H1 (cell line): ENCODE measurements around the gene EDN1. TPM values are rescaled to one million over a fixed set of nuclear protein-coding genes. Genes with fewer than 3 reads are reported as not detected.

Experiments used
- CHD1 ChIP-seq: IDR thresholded peaks from 2 replicates; pipeline ENCODE4 v1.6.1; 2012; ENCODE audit warnings: low read depth, low read length, improper control_type of control experiment
- CHD7 ChIP-seq: fragments of 300-600 bp; sonication (generic); IDR thresholded peaks from 2 replicates; pipeline ENCODE4 v1.7.1; 2012; ENCODE audit warnings: low read length, moderate library complexity, mild to moderate bottlenecking, inconsistent platforms; ENCODE audit not compliant: insufficient replicate concordance
- FOSL1 ChIP-seq: IDR thresholded peaks from 2 replicates; pipeline ENCODE4 v1.6.1; 2011; ENCODE audit warnings: mild to moderate bottlenecking, low read depth, low read length, moderate library complexity; ENCODE audit not compliant: insufficient read depth
- RBBP5 ChIP-seq: IDR thresholded peaks from 2 replicates; pipeline ENCODE4 v1.7.1; 2012; ENCODE audit warnings: low read depth, mild to moderate bottlenecking, inconsistent platforms, low read length, moderate library complexity, borderline replicate concordance
- SIX5 ChIP-seq: IDR thresholded peaks from 2 replicates; pipeline ENCODE4 v1.6.1; 2011; ENCODE audit warnings: mild to moderate bottlenecking, low read depth, low read length
- SP1 ChIP-seq: IDR thresholded peaks from 2 replicates; pipeline ENCODE4 v1.6.1; 2011; ENCODE audit warnings: low read depth, low read length
- SP2 ChIP-seq: IDR thresholded peaks from 2 replicates; pipeline ENCODE4 v1.6.1; 2012; ENCODE audit warnings: mild to moderate bottlenecking, low read length, inconsistent platforms
- TEAD4 ChIP-seq: IDR thresholded peaks from 2 replicates; pipeline ENCODE4 v1.6.1; 2012; ENCODE audit warnings: low read depth, low read length, inconsistent platforms, mixed read lengths
- YY1 ChIP-seq: IDR thresholded peaks from 2 replicates; pipeline ENCODE4 v1.6.1; 2011; ENCODE audit warnings: low read depth, mild to moderate bottlenecking, low read length
- polyA plus RNA-seq, 7 experiments: library from polyadenylated mRNA; depleted of rRNA in 3 of 7; stranded (reverse) in 5 of 7; unstranded in 2 of 7; fragments of >200 nt in 5 of 7; fragments of 200-250 nt in 2 of 7; gene quantifications; 1 replicate in 5 of 7; 2 replicates in 1 of 7; 4 replicates in 1 of 7; pipeline versions ENCODE4 v1.2.1 to v1.2.3, GENCODE V29; 2011 to 2013; ENCODE audit warnings: missing spikeins in 2 of 7, mixed read lengths in 2 of 7
- total RNA-seq: library from RNA; stranded (reverse); fragmentation: NEBNext Ultra II Directional; extraction: Animal tissue kit (Norgen Biotek cat#: 25700); gene quantifications from 2 replicates; pipeline ENCODE4 v1.2.1, GENCODE V29; 2021

The EDN1 gene
- total and polyA plus RNA-seq, 2 of the 8 experiments (the other 6 are each of a cell fraction or from before 2014, with no cell fraction given), result 0.23 to 1.1 TPM

GRCh38 chr6:12261502-12261901, 28.7 kb upstream of the EDN1 start (continued):
- TF ChIP-seq CHD7, result no peak
- no peak for TF ChIP-seq CHD1
- no peak for TF ChIP-seq SP1
- no peak for TF ChIP-seq TEAD4
- TF ChIP-seq RBBP5, result no peak
- TF ChIP-seq YY1, result no peak
- no peak for TF ChIP-seq FOSL1
- TF ChIP-seq SIX5, result no peak
- no peak for TF ChIP-seq SP2
